DOHH2 (cell line): ENCODE measurements around the gene IQCM.

Experiments used
- EZH2phosphoT487 ChIP-seq: fragments of 200-600 bp; sonication (generic); IDR thresholded peaks from 2 replicates; pipeline ENCODE4 v1.6.1; 2017; ENCODE audit warnings: borderline replicate concordance, mild to moderate bottlenecking, antibody characterized with exemption, low read length, moderate library complexity, mixed read lengths
- TF ChIP-seq, protein P1 (sequence below): fragments of 200-600 bp; sonication (generic); IDR thresholded peaks from one replicate; pipeline ENCODE4 v1.5.1; 2014; ENCODE audit warnings: antibody characterized with exemption, mild to moderate bottlenecking, low read depth, low read length; ENCODE audit not compliant: poor library complexity, severe bottlenecking

DNA sequence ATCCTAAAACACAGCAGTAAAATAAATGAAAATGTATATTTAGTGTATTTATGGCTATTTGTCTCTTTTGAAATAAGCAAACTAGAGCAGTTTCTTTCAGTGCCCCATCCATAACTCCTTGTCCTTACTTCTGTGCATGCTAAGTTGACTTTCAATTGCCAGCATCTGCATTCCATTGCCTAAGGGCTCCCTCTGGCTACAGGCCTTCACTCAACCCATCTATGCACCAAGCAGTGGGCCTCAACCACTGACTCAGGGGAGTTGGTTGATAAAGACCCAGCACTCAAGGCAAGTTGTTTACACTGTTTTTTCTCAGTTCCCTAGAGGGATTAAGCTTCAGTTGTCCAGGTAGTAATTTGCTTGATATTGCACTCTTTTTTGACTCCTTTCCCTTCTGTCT lies 265.7 kb downstream of the IQCM start:
- TF ChIP-seq, protein P1, sequence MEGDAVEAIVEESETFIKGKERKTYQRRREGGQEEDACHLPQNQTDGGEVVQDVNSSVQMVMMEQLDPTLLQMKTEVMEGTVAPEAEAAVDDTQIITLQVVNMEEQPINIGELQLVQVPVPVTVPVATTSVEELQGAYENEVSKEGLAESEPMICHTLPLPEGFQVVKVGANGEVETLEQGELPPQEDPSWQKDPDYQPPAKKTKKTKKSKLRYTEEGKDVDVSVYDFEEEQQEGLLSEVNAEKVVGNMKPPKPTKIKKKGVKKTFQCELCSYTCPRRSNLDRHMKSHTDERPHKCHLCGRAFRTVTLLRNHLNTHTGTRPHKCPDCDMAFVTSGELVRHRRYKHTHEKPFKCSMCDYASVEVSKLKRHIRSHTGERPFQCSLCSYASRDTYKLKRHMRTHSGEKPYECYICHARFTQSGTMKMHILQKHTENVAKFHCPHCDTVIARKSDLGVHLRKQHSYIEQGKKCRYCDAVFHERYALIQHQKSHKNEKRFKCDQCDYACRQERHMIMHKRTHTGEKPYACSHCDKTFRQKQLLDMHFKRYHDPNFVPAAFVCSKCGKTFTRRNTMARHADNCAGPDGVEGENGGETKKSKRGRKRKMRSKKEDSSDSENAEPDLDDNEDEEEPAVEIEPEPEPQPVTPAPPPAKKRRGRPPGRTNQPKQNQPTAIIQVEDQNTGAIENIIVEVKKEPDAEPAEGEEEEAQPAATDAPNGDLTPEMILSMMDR, result no peak
- TF ChIP-seq EZH2phosphoT487, result no peak
